ENCODE data around the gene PILRB. TPM values are rescaled to one million over a fixed set of nuclear protein-coding genes. Genes with fewer than 3 reads are reported as not detected.
A peak's percentile ranks its signal among the peaks of the same experiment; 100 is the strongest.

Gene PILRB
- total and polyA plus RNA-seq, 12 donors = 8.7 to 403 (median 31.3) TPM

DNA sequence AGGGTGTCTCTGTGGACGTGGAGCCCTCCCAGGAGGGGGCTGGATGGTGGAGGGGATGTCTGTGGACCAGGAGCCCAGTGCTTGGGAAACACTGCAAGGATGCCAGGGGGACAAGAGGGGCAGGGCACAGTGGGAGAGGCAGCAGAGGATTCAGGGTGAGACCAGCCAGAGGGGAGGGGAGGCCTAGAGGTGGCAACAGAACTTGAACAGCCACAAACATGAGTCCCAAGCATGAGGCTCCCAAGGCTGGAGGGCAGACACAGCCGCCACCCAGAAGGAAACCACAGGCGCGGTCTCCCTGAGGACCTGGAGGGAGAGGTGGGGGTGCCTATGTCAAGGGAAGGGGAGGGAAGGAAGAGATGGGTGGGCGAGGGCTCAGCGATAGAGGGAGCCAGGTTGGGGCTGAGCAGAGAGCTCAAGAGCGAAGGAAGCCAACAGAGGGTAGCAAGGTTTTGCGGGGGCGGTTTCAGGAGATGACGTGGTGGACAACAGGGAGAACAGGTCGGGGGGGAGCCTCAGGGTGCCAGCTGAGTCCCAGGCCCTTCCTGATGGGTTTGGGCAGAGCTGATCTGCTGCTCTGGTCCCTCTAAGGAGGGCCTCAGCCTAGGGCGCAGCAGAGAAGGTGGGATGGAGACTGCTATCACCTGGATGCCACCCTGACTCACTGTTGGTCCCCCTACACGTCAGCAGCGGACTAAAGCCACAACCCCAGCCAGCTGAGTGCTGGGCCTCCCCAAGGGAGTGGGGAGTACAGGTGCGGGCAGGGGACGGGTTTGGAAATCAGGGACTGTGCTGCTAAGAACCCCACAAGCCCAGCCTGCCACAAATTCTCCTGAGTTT lies 8.7 kb downstream of the PILRB start:
- Histone ChIP-seq H3K4me1 (replicated peaks in 1 of 2) (no peaks in the 10 kb centered on the region), H3K9me3 (replicated peaks in 1 of 3) (no peaks in the 10 kb centered on the region), H3K27ac (no peak overlapping the region), H3K4me3 (no peak overlapping the region), H3K27me3 (no peaks in the 10 kb centered on the region), H3K36me3 (replicated peaks in 1 of 2) (peaks cover 0 to 13% of the 10 kb centered on the region in 2 donors)
- WGBS, 4 donors = 86 to 91% (median 87%) methylated on average over 12 to 16 of the region's 16 CpGs
- intact Hi-C loops (cut with DNase I) = no loop called here
- TF ChIP-seq CTCF (IDR thresholded peaks at IDR 0.05) (no peak), POLR2A (IDR thresholded peaks at IDR 0.05) (no peak)
- no peak for DNase-seq

GRCh38 chr7:100367251-100367620 lies 9.3 kb downstream of the PILRB start:
- no peak overlapping the region for H3K27ac ChIP-seq
- WGBS, 4 donors = 84 to 94% (median 92%) methylated on average over 2 to 8 of the region's 8 CpGs
- intact Hi-C loops (cut with DNase I) = no loop called here

DNA sequence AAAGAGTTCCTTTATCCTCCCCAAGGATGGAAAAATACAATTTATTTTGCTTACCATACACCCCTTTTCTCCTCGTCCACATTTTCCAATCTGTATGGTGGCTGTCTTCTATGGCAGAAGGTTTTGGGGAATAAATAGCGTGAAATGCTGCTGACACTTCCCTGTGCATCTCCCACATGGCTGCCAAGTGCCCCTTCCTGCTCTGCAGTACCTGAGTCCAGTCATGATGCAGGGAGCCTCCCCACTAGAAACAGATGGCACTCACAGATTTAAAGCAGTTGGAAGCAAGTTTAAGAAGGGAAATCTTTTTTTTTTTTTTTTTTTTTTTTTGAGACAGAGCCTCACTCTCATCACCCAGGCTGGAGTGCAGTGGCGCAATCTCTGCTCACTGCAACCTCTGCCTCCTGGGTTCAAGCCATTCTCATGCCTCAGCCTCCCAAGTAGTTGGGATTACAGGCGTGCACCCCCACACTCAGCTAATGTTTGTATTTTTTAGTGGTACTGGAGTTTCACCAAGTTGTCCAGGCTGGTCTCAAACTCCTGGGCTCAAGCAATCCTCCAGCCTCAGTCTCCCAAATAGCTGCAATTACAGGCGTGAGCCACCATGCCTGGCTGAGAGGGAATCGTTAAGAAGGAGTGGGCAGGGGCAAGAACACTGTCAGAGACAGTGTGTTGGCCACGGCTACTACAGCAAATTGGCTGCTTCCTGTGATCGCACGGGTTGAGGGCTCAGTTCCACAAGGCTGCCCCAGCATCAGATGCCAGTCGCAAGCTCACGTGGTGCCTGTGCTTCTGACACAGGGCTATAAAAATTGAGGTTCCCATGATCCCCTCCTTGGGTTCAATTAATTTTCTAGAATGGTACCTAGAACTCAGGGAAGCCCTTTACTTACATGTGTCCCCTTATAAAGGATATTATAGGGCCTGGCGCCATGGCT lies 10.0 kb downstream of the PILRB start:
- peak in 3 of 7 donors; percentile 30 to 64 (median 49) for DNase-seq
- intact Hi-C loops (cut with DNase I) = no loop called here
- H3K9me3 ChIP-seq (replicated peaks in 1 of 3) = no peaks in the 10 kb centered on the region
- TF ChIP-seq POLR2A (IDR thresholded peaks at IDR 0.05) = no peak
- H3K4me1 ChIP-seq (replicated peaks in 1 of 2) = peaks cover 0 to 4% of the 10 kb centered on the region in 2 donors
- 75 to 83% (median 82%) methylated on average over 10 to 12 of the region's 12 CpGs for WGBS, 4 donors
- H3K36me3 ChIP-seq (replicated peaks in 1 of 2) = peaks cover 0 to under 1% of the 10 kb centered on the region in 2 donors
- no peaks in the 10 kb centered on the region for H3K27me3 ChIP-seq
- H3K4me3 ChIP-seq = no peak overlapping the region
- H3K27ac ChIP-seq = peak overlapping the region in 3 of 5 donors; percentile 16 to 67 (median 53)

More at GRCh38 chr7:100367251-100367620, 9.3 kb downstream of the PILRB start:
- Histone ChIP-seq H3K9me3 (replicated peaks in 1 of 3) (no peaks in the 10 kb centered on the region), H3K4me1 (replicated peaks in 1 of 2) (no peaks in the 10 kb centered on the region), H3K4me3 (no peak overlapping the region), H3K27me3 (no peaks in the 10 kb centered on the region), H3K36me3 (replicated peaks in 1 of 2) (peaks cover 0 to 7% of the 10 kb centered on the region in 2 donors)
- TF ChIP-seq POLR2A (IDR thresholded peaks at IDR 0.05) = no peak
- no peak for TF ChIP-seq CTCF (IDR thresholded peaks at IDR 0.05)
- DNase-seq = no peak

- intact Hi-C loops (cut with DNase I) = no loop called here
- peak overlapping the region in 2 of 5 donors; percentile 67 to 82 for H3K27ac ChIP-seq
- no peaks in the 10 kb centered on the region for H3K36me3 ChIP-seq (replicated peaks in 1 of 2)
- WGBS, 4 donors = 50 to 79% (median 57%) methylated on average over 3 to 6 of the region's 6 CpGs
- DNase-seq = peak in 6 of 7 donors; percentile 57 to 81 (median 66)
- no peak overlapping the region for H3K4me3 ChIP-seq
- TF ChIP-seq POLR2A (IDR thresholded peaks at IDR 0.05) = no peak
- no peak for TF ChIP-seq CTCF (IDR thresholded peaks at IDR 0.05)
- H3K27me3 ChIP-seq = no peaks in the 10 kb centered on the region
- H3K4me1 ChIP-seq (replicated peaks in 1 of 2) = peaks cover 0 to 10% of the 10 kb centered on the region in 2 donors
- no peaks in the 10 kb centered on the region for H3K9me3 ChIP-seq (replicated peaks in 1 of 3)
These were observed 11.2 kb downstream of the PILRB start for GRCh38 chr7:100369105-100369504.

Measured in adrenal gland (tissue), 12 donors.